NCI-H1105 (cell line): ENCODE data around the gene STK32B.
"Not testable (repeated sequence)": the region's sequence is repeated elsewhere in the genome, so short reads cannot be mapped to it uniquely, and the experiment has no call there.

Source experiments
- DNase-seq: peaks from one replicate; lab custom pipeline; 2025; lab: John Stamatoyannopoulos, UW

Gene STK32B

DNA sequence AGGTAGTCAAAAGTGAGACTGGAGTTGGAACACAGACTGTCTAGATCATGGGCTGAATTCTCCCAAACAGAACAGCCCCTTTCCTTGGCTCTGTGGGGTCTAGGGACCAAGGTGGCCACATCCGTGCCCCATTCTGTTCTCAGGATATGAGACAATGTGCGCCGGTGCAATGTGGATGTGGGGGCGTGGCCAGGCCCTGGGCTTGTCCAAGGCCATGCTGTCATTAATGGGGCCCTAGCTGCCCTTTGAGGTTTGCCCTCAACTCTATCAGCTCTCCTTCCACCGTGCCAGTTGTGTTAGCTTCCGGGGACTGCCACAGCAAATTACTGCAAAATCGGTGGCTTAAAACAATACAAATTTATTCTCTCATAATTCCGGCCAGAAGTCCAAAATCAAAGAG lies 344.5 kb downstream of the STK32B start:
- DNase-seq, result no peak

DNA sequence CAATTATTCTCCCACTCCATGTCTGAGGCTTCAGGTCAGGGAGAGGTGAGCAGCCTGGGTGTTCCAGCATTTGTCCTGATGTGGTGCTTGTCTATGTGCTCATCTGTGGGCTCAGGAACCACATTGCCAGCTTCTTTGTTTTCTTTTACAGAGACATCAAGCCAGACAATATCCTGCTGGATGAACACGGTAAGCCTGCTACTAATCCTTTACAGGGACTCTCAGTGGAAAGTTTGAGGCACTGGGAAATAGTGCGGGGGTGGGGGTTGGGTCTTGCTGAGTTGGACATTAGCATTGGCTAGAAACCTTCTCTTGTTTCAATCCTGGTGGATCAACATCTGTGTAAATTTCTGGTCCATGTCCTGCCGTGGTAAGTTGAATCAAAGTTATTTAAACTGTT lies 346.8 kb downstream of the STK32B start:
- DNase-seq, result no peak

GRCh38 chr4:5399124-5399523 lies 347.8 kb downstream of the STK32B start:
- no peak for DNase-seq

DNA sequence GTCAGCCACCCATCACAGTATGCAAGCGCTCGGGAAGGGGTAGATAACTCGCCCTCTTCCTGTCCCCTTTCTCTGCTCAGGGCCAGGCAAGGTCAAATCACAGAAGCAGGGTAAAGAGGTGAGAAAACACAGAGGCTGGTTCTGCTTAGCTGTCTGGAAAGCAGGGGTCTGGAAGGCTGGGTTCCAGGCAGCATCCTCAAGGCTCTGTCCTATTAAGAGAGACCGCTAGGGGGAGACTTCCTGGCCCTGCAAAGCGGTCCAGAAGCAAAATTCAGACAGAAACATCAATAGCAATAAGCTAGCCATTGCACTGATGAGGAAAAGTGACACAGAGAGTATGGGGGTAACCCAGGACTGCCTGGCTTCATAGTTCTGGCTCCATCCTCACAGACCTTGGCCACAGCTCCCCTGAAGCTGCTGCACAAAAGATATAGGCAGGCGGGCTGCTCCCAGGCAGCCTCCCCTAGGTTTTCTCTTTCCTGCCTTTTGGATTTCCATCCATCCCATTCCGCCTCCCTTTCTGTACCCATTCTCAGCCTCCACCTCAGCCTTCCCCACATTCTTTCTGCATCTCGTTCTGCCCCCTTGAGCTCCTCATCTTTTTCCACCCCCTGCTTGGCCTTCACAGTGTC lies 348.6 kb downstream of the STK32B start:
- DNase-seq, result no peak

DNA sequence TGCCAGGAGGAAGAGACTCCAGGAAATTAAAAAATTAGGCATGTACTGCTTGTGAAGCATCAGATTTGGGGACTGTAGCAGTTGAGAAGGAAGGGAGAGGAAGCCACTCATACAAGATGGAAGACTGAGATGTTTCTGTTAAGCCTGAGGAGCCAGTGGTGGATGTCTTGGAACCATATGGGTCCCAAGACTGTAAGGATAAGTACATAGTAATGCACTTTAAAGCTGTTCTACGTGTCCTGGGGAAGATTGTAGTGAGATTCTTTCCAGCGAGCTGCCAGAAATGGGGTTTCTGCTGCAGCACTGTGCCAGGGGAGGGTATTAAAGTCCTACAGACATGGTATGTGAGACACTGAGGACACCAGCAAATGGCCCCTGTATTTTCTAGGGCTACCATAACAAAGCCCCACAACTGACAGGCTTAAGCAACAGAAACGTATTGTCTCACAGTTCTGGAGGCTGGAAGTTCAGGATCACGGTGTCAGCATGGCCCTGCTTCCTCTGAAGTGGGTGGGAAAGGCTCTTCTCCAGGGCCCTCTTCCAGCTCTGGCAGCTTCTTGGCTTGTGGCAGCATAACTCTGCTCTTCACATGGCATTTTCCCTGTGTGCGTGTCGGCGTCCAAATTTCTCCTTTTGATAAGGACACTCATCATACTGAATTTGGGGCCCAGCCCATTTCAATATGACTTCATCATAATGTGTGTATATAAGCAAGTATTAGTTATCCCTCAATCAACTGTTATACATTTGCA lies 352.6 kb downstream of the STK32B start:
- DNase-seq, result no peak

DNA sequence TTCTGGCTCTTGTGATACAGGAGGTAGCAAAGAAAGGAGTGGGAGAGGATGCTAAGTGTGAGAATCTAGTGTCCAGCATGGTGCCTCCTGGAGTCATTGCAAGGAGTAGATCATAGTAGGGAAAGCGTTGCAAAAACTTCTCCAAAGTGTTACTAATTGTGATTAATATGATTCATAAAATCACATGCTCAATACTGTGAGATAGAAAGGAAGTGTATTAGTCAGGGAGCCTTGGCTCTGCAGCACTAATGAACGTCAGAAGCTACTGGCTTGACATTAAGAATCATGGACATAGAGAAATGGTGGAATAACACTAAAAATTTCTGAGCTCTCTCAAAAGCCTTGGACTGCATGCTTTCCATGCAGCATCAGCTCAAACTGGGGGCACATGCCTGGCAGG lies 358.0 kb downstream of the STK32B start:
- DNase-seq, result no peak

DNA sequence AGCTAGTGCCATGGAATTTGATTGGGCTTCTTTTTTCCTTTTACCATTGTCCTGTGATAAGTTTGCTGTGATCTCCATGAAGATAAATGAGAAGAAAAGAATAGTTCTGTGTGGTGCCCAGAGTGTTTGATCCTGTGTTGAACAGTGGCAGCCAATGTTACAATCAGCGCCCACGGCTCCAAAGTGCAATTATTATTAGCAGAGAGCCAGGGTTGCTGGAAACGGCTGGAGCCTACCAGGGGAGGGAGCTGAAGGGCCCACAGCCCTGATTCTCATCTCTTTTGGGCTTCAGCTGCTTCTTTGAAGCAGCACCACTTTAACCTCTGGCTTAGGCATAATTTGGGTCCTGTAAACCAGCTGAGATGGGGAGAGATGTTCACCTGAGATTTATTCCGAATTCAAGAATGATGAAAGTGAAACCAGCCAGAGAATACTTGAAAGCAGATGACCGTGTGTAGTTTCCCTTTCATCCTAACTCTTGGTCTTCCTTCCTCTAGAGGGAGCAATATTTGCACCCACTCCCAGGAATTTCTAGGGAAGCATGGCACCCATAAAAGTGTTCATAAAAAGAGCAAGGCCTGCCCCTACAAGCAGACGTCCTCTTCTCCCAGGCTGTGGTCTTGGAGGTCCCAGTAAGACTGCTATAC lies 358.8 kb downstream of the STK32B start:
- no peak for DNase-seq

DNA sequence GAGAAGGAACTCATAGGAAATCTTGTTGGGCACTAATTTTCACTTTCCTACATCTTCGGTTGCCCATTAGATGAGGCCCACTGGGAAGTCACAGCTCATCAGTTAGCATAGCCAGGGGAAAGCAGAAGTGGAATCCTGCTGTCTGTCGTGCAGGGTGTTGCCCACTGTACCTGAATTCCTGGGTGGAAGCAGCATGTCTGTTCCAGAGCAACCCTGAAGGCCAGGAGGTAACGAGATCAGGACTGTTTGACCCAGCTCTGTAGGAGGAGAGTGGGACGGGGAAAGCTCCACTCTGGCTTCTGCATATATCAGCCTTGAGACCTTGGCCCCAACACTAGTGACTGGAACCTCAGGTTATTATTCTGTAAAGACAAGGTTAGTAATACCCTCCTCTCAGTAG lies 361.0 kb downstream of the STK32B start:
- DNase-seq, result no peak

DNA sequence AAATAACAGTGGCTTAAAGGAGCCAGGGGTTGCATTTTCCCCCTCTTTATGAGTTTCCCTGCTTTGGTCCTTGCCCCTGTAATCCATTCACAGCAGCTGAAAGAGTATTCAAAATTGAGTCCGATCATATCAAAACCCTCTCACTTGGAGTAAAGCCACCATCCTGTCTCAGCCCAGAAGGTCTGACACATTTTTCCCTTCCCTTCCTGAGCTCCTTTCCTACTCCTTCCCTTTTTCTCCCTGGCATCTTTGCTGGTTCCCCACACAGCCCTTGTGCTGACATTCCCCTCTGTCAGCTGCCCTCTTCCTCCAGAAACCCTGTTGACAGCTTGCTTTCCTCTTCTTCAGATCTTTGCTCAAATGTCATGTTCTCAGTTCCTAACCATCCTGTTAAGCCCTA lies 361.5 kb downstream of the STK32B start:
- no peak for DNase-seq

GRCh38 chr4:5416637-5417036 lies 365.4 kb downstream of the STK32B start:
- no peak for DNase-seq

GRCh38 chr4:5420266-5420665 lies 369.0 kb downstream of the STK32B start:
- DNase-seq, result no peak

DNA sequence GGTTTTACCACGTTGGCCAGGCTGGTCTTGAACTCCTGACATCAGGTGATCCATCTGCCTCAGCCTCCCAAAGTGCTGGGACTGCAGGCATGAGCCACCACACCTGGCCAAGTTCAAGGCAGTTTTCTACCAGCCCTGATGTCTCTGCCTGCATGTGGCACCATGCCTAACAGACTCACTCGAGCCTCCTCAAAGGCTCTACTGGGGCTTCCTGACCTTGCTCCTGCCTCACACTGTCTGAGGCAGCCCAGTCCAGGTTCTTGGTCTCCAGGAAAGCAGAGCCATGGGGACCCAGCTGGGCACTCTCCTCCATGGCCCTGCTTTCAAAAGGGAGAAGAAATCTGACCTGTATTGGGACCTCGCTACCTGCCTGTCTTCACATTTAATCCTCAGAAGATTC lies 370.1 kb downstream of the STK32B start:
- no peak for DNase-seq

DNA sequence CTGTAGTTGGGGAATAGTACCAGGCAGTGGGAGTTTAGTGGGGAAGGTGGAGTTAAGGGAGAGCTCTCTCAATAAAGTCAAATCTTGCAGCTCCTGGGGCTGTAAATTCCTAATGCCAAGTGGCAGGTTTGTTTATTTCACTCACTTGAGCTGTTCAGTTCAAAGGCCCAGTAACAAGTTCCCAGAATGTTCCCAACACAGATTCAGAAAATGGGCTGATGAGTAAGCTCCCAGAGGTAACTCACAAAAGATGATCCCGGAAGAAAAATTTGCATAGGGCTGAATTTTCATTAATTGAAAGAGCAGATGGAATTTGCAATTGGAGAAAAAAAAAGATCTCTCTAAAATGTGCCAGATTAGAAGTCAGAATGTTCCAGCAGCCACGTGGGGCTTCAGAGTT lies 370.9 kb downstream of the STK32B start:
- no peak for DNase-seq

- no peak for DNase-seq
Measured at GRCh38 chr4:5423670-5424069, 372.4 kb downstream of the STK32B start.

GRCh38 chr4:5424211-5424610 lies 372.9 kb downstream of the STK32B start:
- no peak for DNase-seq

DNA sequence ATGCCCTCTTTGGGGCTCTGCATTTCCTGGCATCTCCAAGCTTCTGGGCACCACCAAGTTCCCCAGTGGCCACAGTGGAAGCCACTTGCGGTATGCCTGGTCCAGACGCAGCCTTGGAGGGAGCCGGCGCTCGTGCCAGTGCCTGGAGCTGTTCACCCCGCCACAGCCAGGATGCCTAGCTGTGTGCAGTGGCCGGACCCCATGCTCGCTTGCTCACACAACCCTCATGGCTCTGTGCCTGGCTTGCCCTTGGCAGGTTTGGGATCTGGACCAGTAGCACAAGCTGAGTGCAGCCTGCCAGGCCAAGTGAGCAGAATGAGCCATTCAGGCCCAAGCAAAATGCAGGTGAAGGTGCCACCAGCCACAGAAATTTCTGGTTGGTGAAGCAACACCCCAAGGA lies 373.6 kb downstream of the STK32B start:
- DNase-seq, result no peak

DNA sequence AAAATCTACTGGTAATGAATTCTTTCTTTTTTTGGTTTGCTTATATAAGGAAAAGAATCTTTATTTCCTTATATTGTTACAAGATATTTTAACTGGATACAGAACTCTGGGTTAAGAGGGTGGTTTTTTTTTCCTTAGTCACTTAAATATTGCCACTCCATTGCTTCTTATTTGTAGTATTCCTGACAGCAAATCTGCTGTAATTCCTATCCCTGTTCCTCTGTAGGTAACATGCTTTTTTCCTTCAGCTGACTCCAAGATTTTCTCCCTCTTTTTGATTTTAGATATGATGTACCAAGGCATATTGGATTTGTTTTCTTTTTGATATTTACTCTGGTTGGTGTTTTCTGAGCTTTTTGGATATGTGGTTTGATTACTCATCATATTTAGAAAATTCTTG lies 378.5 kb downstream of the STK32B start:
- no peak for DNase-seq

- DNase-seq, result no peak
Measured at GRCh38 chr4:5433196-5433595, 381.9 kb downstream of the STK32B start.

GRCh38 chr4:5435201-5435600 lies 383.9 kb downstream of the STK32B start:
- DNase-seq, result no peak

DNA sequence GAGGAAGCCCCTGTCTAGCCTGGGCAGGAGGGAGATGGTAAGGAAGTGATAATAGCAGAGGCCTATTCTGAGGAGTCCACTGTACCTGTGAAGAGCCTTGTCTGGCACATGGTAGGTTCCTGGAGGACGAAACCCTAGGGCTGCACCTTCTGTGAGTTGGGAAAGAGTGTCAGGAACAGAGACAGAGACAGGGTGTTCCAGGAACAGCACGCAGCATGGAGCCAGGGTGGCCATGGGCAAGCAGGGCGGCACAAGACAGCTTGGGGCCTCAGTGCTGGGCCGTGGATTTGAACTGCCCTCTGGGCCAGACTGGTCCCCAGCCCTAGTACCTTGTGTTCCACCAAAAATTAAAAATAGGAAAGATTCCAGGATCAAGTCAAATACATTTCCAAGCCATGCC lies 384.5 kb downstream of the STK32B start:
- no peak for DNase-seq

GRCh38 chr4:5443976-5444802 lies 392.9 kb downstream of the STK32B start:
- not testable (repeated sequence) for DNase-seq

- DNase-seq, result no peak
Measured at GRCh38 chr4:5444918-5445517, 393.7 kb downstream of the STK32B start.
